ENCODE results near the gene HHLA2.
"Not testable (repeated sequence)": the region's sequence is repeated elsewhere in the genome, so short reads cannot be mapped to it uniquely, and the experiment has no call there.

HHLA2 gene

GRCh38 chr3:108342837-108343486 lies 46.6 kb downstream of the HHLA2 start:
- no peak for DNase-seq (ENCODE audit: low read depth in 2 of 2)

- DNase-seq (ENCODE audit: low read depth in 2 of 2): no peak
Measured at GRCh38 chr3:108343491-108343890, 47.1 kb downstream of the HHLA2 start.

- no peak for DNase-seq (ENCODE audit: low read depth in 2 of 2)
Measured at GRCh38 chr3:108345492-108346205, 49.3 kb downstream of the HHLA2 start.

GRCh38 chr3:108346301-108347227 lies 50.2 kb downstream of the HHLA2 start:
- no peak for DNase-seq (ENCODE audit: low read depth in 2 of 2)

GRCh38 chr3:108352176-108352575 lies 55.8 kb downstream of the HHLA2 start:
- no peak for DNase-seq (ENCODE audit: low read depth in 2 of 2)

GRCh38 chr3:108354562-108354961 lies 58.2 kb downstream of the HHLA2 start:
- DNase-seq (ENCODE audit: low read depth in 2 of 2): no peak

GRCh38 chr3:108357042-108357441 lies 60.7 kb downstream of the HHLA2 start:
- no peak for DNase-seq (ENCODE audit: low read depth in 2 of 2)

- no peak for DNase-seq (ENCODE audit: low read depth in 2 of 2)
Measured at GRCh38 chr3:108359011-108359410, 62.7 kb downstream of the HHLA2 start.

GRCh38 chr3:108376026-108376425 lies 79.7 kb downstream of the HHLA2 start:
- DNase-seq (ENCODE audit: low read depth in 2 of 2): no peak

- DNase-seq (ENCODE audit: low read depth in 2 of 2): no peak
Measured at GRCh38 chr3:108377384-108377783, 81.0 kb downstream of the HHLA2 start.

GRCh38 chr3:108378153-108378951 lies 82.0 kb downstream of the HHLA2 start:
- no peak for DNase-seq (ENCODE audit: low read depth in 2 of 2)

- not testable (repeated sequence) for DNase-seq (ENCODE audit: low read depth in 2 of 2)
Measured at GRCh38 chr3:108378952-108379342, 82.6 kb downstream of the HHLA2 start.

- no peak for DNase-seq (ENCODE audit: low read depth in 2 of 2)
Measured at GRCh38 chr3:108380128-108380795, 83.9 kb downstream of the HHLA2 start.

GRCh38 chr3:108381529-108382140 lies 85.3 kb downstream of the HHLA2 start:
- DNase-seq (ENCODE audit: low read depth in 2 of 2): no peak

GRCh38 chr3:108383306-108383705 lies 87.0 kb downstream of the HHLA2 start:
- DNase-seq (ENCODE audit: low read depth in 2 of 2): no peak

- no peak for DNase-seq (ENCODE audit: low read depth in 2 of 2)
Measured at GRCh38 chr3:108387063-108387462, 90.7 kb downstream of the HHLA2 start.

GRCh38 chr3:108388136-108389132 lies 92.1 kb downstream of the HHLA2 start:
- no peak for DNase-seq (ENCODE audit: low read depth in 2 of 2)

- DNase-seq (ENCODE audit: low read depth in 2 of 2): no peak
Measured at GRCh38 chr3:108389372-108389771, 93.0 kb downstream of the HHLA2 start.

GRCh38 chr3:108391917-108392593 lies 95.7 kb downstream of the HHLA2 start:
- DNase-seq (ENCODE audit: low read depth in 2 of 2): no peak

All from stimulated activated CD4-positive, alpha-beta T cell treated with anti-CD3 and anti-CD28 coated beads, Interleukin-4, amount 100 ng/mL, for 48 hours (primary cell).